Measurements from ENCODE around the gene HSPA4. TPM values are rescaled to one million over a fixed set of nuclear protein-coding genes. Genes with fewer than 3 reads are reported as not detected.
"Not testable (repeated sequence)": the region's sequence is repeated elsewhere in the genome, so short reads cannot be mapped to it uniquely, and the experiment has no call there.

Gene HSPA4
- total RNA-seq, 1 experiment from 2014 or later, result 218 TPM

DNA sequence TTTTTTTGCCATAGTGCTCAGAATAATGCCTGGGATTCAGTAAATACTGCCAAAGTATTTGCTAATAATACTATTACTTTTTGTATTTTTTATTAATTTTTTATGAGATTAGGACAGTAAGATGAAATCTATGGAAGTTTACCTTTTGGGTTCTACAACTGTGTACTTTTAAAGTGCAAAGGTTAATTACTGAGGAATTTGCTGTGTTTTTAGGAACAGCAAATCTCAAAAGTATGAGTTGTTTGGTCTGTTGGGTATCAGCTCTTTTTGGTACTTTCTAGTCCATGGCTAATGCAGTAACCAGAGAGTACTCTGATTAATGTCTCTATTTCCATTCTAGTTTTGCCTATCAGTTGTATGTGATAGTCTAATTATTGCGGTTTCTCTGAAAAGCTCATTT, 5.1 kb downstream of the HSPA4 start:
- Histone ChIP-seq H3K4me1 (replicated peaks) (peaks cover 6% of the 10 kb centered on the region), H3K27ac (no peak overlapping the region), H3K36me3 (peaks cover 31% of the 10 kb centered on the region), H3K4me3 (no peak overlapping the region), H3K9me3 (replicated peaks) (no peaks in the 10 kb centered on the region), H3K27me3 (replicated peaks) (no peaks in the 10 kb centered on the region)
- DNase-seq (ENCODE audit: low read depth in 1 of 2, low spot score in 2 of 2), result no peak

DNA sequence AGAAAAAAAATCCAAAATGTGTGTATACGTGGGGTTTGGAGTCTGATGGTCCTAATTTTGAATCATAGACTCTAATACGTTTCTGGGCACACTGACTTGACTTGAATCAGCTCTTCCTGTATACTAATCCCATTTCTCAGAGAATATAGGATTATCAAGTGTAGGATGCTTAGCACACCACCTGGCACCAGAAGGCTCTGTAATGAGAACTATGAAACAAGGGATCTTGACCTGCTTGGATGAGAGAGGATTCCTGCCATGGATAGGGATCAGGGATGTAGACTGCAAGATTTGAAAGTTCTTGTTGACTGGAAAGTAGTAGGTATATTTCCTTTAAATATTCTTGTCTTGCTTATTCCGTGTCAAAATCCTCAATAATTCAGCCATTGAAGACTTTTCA, 7.8 kb downstream of the HSPA4 start:
- Histone ChIP-seq H3K4me1 (replicated peaks) (no peaks in the 10 kb centered on the region), H3K4me3 (no peak overlapping the region)

DNA sequence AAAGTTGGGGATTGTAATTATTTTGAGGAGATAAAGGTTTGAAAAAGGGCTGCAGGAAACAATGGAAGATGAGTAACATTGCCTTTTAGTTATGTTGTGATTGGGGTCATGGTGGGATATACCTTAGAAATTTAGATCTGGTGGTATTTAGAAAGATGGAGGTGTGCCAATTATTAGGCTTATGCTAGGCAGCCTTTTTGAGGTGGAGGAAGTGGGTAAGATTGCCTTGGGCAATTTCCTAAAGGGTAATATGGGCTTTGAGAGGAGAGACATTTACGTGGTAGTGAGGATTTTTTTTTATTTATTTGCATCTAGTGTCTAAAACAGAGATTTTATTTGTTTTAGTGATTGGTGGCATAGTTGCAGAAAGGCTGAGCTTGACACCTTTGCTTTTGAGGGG, 10.5 kb downstream of the HSPA4 start:
- H3K4me3 ChIP-seq, result no peak overlapping the region
- H3K9me3 ChIP-seq (replicated peaks), result no peaks in the 10 kb centered on the region
- no peak overlapping the region for H3K27ac ChIP-seq
- no peak for DNase-seq (ENCODE audit: low read depth in 1 of 2, low spot score in 2 of 2)
- no peaks in the 10 kb centered on the region for H3K27me3 ChIP-seq (replicated peaks)
- H3K4me1 ChIP-seq (replicated peaks), result no peaks in the 10 kb centered on the region
- peaks cover 44% of the 10 kb centered on the region for H3K36me3 ChIP-seq

More for the DNA sequence above, 7.8 kb downstream of the HSPA4 start:
- H3K9me3 ChIP-seq (replicated peaks), result no peaks in the 10 kb centered on the region
- H3K27ac ChIP-seq, result no peak overlapping the region
- H3K36me3 ChIP-seq, result peaks cover 22% of the 10 kb centered on the region
- no peak for DNase-seq (ENCODE audit: low read depth in 1 of 2, low spot score in 2 of 2)
- no peaks in the 10 kb centered on the region for H3K27me3 ChIP-seq (replicated peaks)

DNA sequence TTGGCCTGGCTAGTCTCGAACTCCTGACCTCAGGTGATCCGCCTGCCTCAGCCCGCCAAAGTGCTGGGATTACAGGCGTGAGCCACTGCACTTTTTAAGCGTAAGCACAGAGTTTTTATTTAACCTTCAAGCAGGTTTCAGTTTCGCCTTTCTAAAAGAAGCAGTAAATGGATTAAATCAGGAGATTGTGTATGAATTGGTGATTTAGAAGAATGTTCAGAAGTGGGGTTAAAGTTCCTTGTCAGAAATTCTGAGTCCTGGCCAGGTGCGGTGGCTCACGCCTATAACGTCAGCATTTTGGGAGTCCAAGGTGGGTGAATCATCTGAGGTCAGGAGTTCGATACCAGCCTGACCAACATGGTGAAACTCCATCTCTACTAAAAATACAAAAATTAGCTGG, 12.2 kb downstream of the HSPA4 start:
- H3K4me3 ChIP-seq, result no peak overlapping the region
- no peak for DNase-seq (ENCODE audit: low read depth in 1 of 2, low spot score in 2 of 2)
- no peaks in the 10 kb centered on the region for H3K27me3 ChIP-seq (replicated peaks)
- no peaks in the 10 kb centered on the region for H3K4me1 ChIP-seq (replicated peaks)
- H3K9me3 ChIP-seq (replicated peaks), result no peaks in the 10 kb centered on the region
- H3K36me3 ChIP-seq, result peaks cover 56% of the 10 kb centered on the region
- H3K27ac ChIP-seq, result no peak overlapping the region

DNA sequence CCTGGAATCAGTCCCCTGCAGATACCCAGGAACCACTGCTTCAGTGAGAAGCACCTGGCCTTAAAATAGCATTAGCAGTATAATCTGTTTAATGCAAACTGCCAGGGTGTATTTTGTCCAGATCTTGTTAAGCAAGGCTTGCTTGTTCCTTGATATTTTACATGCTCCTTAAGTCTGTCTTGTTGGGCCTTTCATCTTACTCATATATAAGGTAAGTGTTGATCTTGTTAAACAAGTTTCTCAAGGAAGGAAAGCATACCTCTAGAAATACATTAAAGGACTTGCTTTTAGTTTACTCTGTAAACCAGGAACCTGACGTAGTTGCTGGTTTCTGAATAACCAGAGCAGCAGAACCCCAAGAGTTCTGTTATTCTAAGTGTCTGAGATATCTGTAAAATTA, 13.7 kb downstream of the HSPA4 start:
- no peak for DNase-seq (ENCODE audit: low read depth in 1 of 2, low spot score in 2 of 2)
- Histone ChIP-seq H3K27me3 (replicated peaks) (no peaks in the 10 kb centered on the region), H3K4me3 (no peak overlapping the region), H3K9me3 (replicated peaks) (no peaks in the 10 kb centered on the region), H3K36me3 (peaks cover 71% of the 10 kb centered on the region), H3K4me1 (replicated peaks) (no peaks in the 10 kb centered on the region), H3K27ac (no peak overlapping the region)

DNA sequence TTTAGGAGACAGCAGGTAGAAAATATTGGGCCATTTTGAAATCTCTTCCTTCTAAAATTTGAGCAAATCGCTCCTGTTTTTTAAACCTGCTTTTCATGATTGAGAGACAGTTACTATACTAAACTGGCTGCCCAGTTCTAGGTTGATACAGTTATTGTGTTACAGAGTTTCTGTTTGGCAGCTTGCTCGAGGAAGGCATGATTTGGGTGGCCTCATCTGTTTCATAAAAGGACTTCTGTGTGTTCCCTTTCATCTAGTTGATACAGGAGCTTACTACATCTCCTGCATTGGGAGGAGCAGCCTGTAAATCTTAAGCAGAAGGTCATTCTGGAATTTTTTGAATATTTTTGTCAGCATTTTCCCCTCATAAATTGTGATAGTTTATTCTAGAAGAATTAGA, 14.2 kb downstream of the HSPA4 start:
- Histone ChIP-seq H3K4me1 (replicated peaks) (no peaks in the 10 kb centered on the region), H3K4me3 (no peak overlapping the region), H3K27me3 (replicated peaks) (no peaks in the 10 kb centered on the region), H3K27ac (no peak overlapping the region), H3K9me3 (replicated peaks) (no peaks in the 10 kb centered on the region), H3K36me3 (peaks cover 77% of the 10 kb centered on the region)
- DNase-seq (ENCODE audit: low read depth in 1 of 2, low spot score in 2 of 2), result no peak

DNA sequence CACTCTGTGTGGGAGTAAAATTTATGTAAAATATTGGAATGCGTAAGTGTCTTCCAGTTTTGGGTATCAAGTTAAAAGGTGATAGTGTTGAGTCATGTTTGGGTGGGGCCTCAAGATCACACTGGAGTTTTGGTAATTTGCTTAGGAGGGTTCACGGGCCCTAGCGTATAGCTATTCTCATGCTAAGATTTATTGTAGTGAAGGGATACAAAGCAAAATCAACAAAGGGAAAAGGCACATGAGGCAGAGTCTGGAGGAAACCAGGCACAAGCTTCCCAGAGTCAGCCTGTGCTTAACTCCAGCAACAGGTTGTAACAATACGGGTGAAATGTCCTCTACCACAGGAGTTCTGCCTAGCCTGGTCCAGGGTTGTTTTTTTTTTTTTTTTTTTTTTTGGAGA, 20.2 kb downstream of the HSPA4 start:
- peaks cover 96% of the 10 kb centered on the region for H3K36me3 ChIP-seq
- no peak for DNase-seq (ENCODE audit: low read depth in 1 of 2, low spot score in 2 of 2)
- H3K27ac ChIP-seq, result no peak overlapping the region
- H3K27me3 ChIP-seq (replicated peaks), result no peaks in the 10 kb centered on the region
- no peaks in the 10 kb centered on the region for H3K9me3 ChIP-seq (replicated peaks)
- H3K4me3 ChIP-seq, result no peak overlapping the region
- no peaks in the 10 kb centered on the region for H3K4me1 ChIP-seq (replicated peaks)

DNA sequence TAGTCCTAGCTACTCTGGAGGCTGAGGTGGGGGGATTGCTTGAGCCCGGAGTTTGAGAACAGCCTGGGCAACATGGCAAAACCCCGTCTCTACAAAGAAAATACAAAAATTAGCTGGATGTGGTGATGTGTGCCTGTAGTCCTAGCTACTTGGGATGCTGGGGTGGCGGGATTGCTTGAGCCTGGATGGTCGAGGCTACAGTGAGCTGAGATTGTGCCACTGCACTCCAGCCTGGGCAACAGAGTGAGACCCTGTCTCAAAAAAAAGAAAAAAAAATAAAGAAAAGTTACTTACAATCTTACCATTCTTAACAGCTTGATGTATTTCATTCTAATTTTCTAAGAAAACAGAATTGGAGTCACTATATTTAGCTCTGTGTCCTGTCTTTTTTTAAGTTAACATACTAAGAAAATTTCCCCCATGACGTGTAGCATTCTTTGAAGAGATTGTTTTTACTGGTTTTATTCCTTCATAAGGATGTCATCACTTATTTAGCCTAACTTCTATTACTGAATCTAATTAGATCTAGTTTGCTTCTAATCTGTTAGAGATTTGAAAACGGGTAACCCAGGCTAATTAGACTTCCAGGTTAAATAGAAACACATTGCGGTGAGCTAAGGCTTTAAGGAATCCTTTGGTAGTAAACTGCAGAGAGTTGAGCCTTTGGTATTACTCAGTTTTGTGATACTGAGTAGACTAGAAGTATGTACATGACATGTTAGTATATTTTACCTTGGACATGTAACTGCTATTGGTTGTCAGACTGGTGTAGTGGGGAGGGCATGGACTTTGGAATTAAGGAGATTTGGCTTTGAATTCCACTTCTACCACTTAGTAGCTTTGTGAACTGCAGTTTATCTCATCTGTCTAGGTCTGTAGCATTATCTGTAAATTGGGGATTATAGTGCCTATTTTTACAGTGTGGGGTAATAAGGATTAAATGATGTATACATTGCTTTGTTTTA, 24.0 kb downstream of the HSPA4 start:
- DNase-seq (ENCODE audit: low read depth in 1 of 2, low spot score in 2 of 2), result no peak
- Histone ChIP-seq H3K4me1 (replicated peaks) (no peaks in the 10 kb centered on the region), H3K27ac (no peak overlapping the region), H3K27me3 (replicated peaks) (no peaks in the 10 kb centered on the region), H3K36me3 (peaks cover 80% of the 10 kb centered on the region), H3K4me3 (no peak overlapping the region), H3K9me3 (replicated peaks) (no peaks in the 10 kb centered on the region)

DNA sequence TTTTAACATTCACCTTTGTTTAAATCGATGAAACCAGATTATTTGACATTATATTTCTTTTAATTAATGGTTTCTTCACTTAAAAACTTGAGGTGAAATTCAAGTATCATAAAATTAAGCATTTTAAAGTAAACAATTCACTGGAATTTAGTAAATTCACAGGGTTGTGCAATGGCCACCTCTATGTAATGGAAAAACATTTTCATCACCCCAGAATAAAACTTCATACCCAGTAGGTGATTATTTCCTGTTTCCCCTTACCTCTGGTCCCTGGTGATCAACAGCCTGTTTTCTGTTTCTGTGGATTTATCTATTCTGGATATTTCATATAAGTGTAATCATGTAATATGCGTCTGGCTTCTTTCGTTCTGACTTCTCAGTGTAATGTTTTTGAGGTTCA, 27.2 kb downstream of the HSPA4 start:
- Histone ChIP-seq H3K4me1 (replicated peaks) (peaks cover 6% of the 10 kb centered on the region; the same call in 1 of the 2 replicates), H3K27ac (no peak overlapping the region)

DNA sequence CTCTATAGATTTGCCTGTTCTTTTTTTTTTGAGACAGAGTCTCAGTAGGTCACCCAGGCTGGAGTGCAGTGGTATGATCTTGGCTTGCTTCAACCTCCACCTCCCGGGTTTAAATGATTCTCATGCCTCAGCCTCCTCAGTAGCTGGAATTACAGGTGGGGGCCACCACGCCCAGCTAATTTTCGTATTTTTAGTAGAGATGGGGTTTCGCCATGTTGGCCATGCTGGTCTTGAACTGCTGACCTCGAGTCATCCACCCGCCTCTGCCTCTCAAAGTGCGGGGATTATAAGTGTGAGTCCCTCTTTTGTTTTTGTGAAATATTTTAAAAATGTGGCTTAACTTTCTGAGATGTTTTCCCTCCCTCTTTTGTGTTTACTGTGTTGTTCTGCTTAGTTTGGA, 29.2 kb downstream of the HSPA4 start:
- Histone ChIP-seq H3K9me3 (replicated peaks) (no peaks in the 10 kb centered on the region), H3K4me1 (replicated peaks) (peaks cover 6% of the 10 kb centered on the region; the same call in 1 of the 2 replicates), H3K27me3 (replicated peaks) (no peaks in the 10 kb centered on the region), H3K36me3 (peaks cover 81% of the 10 kb centered on the region), H3K27ac (no peak overlapping the region), H3K4me3 (no peak overlapping the region)
- no peak for DNase-seq (ENCODE audit: low read depth in 1 of 2, low spot score in 2 of 2)

More for the DNA sequence above, 27.2 kb downstream of the HSPA4 start:
- Histone ChIP-seq H3K27me3 (replicated peaks) (no peaks in the 10 kb centered on the region), H3K4me3 (no peak overlapping the region), H3K9me3 (replicated peaks) (no peaks in the 10 kb centered on the region), H3K36me3 (peaks cover 83% of the 10 kb centered on the region)
- DNase-seq (ENCODE audit: low read depth in 1 of 2, low spot score in 2 of 2), result no peak

DNA sequence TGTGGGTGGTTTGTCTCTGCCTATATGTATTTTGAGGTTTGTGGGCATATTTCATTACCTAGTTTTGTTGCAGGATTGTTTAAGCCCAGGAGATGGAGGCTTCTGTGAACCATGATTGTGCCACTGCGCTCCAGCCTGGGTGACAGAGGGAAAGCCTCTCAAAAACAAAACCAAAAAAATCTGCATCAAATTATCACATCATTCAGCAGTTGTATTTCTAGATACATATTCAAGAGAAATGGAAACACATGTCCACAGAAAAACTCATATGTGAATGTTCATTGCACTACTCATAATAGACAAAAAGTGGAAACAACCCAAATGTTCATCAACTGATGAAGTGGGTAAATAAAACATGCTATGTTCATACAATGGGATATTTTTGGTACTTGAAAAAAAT, 29.9 kb downstream of the HSPA4 start:
- peaks cover 6% of the 10 kb centered on the region; the same call in 1 of the 2 replicates for H3K4me1 ChIP-seq (replicated peaks)
- H3K4me3 ChIP-seq, result no peak overlapping the region
- no peaks in the 10 kb centered on the region for H3K27me3 ChIP-seq (replicated peaks)
- peaks cover 81% of the 10 kb centered on the region for H3K36me3 ChIP-seq
- H3K9me3 ChIP-seq (replicated peaks), result no peaks in the 10 kb centered on the region
- peak in 1 of 2 experiments; percentile 21 for DNase-seq (ENCODE audit: low read depth in 1 of 2, low spot score in 2 of 2)
- no peak overlapping the region for H3K27ac ChIP-seq

DNA sequence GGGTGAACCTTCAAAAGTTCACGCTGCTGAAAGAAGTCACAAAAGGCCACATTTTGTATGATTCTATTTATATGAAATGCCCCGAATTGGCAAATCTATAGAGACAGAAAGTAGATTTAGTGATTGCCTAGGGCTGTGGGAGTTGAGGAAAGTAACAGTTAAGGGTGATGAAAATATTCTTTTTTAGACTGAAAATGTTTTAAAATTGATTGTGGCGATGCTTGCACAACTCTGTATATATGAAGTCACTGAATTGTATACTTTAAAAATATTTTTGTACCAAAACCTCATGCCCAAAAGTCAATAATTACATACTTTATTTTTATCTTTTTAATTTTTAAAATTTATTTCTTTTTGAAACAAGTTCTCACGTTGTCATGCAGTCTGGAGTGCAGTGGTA, 30.3 kb downstream of the HSPA4 start:
- H3K27ac ChIP-seq, result no peak overlapping the region
- no peaks in the 10 kb centered on the region for H3K9me3 ChIP-seq (replicated peaks)
- peaks cover 6% of the 10 kb centered on the region; the same call in 1 of the 2 replicates for H3K4me1 ChIP-seq (replicated peaks)
- no peak for DNase-seq (ENCODE audit: low read depth in 1 of 2, low spot score in 2 of 2)
- H3K4me3 ChIP-seq, result no peak overlapping the region
- no peaks in the 10 kb centered on the region for H3K27me3 ChIP-seq (replicated peaks)
- peaks cover 81% of the 10 kb centered on the region for H3K36me3 ChIP-seq

DNA sequence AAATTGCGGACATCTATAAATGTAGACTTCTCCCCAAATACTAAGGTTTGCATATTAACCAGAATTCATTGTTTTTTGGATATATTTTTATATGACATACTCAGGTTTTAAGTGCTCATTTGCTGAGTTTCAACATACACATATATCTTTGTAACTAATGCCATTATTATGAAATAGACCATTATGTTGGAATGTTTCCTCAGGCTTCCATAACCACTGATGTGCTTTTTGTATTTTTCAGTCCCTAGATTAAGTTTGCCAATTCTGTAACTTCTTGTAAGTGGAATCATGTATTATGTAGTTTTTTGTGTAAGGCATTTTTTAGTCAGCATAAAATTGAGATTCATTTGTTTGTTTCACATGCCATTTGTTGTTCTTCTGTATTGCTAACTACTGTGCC, 32.1 kb downstream of the HSPA4 start:
- no peak overlapping the region for H3K27ac ChIP-seq
- H3K4me1 ChIP-seq (replicated peaks), result peaks cover 6% of the 10 kb centered on the region; the same call in 1 of the 2 replicates
- H3K27me3 ChIP-seq (replicated peaks), result no peaks in the 10 kb centered on the region
- H3K36me3 ChIP-seq, result peaks cover 86% of the 10 kb centered on the region
- DNase-seq (ENCODE audit: low read depth in 1 of 2, low spot score in 2 of 2), result no peak
- no peaks in the 10 kb centered on the region for H3K9me3 ChIP-seq (replicated peaks)
- H3K4me3 ChIP-seq, result no peak overlapping the region

DNA sequence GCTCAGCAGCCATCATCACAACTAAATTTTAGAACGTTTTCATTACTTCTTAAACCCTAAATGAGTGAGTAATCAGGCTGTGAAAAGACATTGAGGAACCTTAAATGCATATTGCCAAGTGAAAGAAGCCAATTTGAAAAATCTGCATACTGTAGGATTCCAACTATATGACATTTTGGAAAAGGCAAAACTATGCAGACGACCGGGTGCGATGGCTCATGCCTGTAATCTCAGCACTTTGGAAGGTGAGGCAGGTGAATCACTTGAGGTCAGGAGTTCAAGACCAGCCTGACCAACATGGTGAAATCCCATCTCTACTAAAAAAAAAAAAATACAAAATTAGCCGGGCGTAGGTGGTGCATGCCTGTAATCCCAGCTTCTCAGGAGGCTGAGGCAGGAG, 33.4 kb downstream of the HSPA4 start:
- H3K4me3 ChIP-seq; DNase-seq (ENCODE audit: low read depth in 1 of 2, low spot score in 2 of 2); H3K4me1 ChIP-seq (replicated peaks); H3K9me3 ChIP-seq (replicated peaks); H3K27ac ChIP-seq; H3K27me3 ChIP-seq (replicated peaks): not testable (repeated sequence)
- peaks cover 90% of the 10 kb centered on the region for H3K36me3 ChIP-seq
